GM19025 (cell line): ENCODE data around the gene ECPAS.
"Not testable (repeated sequence)": the region's sequence is repeated elsewhere in the genome, so short reads cannot be mapped to it uniquely, and the experiment has no call there.

Source experiments
- ATAC-seq: cut with Tn5 transposase; IDR thresholded peaks from one replicate; pipeline ENCODE4 v1.9.1; 2021; ENCODE audit warnings: mild to moderate bottlenecking, low read depth, moderate library complexity; ENCODE audit not compliant: unreplicated experiment

Gene ECPAS

DNA sequence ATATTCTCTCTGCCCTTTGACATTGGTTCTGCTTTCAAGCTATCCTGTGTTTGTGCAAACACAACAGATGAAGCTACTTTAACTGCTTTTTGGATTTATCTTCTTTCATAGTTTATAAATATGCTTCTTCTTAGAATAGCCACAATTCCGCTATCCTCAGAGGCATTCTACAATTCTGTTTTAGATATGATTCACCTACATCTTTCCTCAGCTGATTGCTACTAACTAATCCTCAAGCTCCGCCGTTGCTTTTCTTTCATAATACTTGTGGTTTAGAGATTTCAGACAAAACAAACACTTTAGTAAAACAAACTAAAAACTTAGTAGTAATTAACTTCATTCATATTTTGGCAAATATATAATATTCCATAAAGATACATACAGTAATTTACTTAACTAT is 52.5 kb downstream of the ECPAS start:
- no peak for ATAC-seq

DNA sequence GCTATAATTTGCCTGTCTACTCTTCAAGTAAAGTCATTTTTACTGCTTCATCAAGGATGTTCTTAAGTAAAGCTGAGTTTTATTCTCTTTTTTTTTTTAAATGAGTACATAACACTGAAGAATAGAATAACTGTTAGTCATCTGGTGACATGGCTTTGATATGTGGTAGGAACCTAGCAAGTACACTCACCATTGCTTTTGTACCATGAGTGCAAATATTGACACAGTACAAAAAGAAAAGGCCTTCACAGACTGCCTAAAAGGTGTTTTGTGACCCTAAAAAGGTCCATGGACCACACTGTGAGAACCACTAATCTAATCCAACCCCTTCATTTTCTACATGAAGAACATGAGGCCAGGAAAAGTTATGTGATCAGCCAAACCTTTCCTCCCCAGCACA is 55.0 kb downstream of the ECPAS start:
- ATAC-seq: no peak

DNA sequence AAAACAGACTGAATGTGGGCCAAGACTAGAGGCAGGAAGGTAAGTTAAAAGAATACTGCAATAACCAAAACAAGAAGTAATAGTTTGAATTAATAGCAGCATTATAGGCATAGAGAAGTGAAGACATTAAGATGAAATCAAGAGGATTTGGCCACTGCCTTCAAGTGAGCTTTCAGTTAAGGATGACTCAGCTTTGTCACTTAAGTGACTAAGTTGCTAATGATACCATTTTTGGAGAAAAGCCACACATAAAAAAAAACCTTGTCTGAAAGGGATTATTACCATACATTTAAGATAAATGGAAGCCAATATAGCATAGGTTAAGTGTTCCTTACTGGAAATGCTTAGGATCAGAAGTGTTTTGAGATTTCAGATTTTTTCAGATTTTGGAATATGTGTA is 57.0 kb downstream of the ECPAS start:
- ATAC-seq: no peak

DNA sequence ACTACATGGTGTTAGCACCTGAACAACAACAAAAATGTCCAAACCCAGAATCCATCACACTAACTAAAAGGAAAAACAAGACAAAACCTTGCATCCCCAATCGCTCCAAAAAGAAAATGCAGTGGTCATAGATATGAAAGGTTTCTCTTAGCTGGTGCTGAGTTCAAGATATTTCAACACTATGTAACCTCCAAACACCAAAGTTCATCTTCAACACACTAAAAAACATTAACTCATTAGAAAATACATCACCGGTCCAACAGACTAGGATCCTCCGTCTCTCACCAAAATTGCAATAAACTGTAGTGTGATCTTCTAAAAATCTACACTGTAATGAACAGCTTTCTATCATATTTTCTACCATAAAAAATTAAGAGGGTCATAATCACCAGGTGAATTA is 60.8 kb downstream of the ECPAS start:
- no peak for ATAC-seq

DNA sequence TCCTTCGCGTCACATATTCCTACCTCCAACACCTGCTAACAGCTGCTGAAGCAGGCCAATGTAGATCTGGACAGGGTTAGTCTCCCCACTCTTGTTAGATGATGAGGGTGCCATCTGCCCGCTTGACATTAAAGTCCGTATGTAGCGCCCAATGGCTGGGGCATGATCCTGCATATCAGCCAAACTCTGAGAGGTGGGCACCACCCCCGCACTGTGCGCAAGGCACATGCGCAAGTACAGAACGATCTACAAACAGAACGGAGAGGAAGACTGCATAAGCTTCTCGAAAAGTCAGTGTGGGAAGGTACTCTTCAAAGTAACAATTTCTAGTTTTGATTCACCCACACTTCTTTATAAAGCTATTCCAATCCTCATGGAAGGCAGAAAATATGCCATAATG is 69.8 kb downstream of the ECPAS start:
- ATAC-seq: no peak

DNA sequence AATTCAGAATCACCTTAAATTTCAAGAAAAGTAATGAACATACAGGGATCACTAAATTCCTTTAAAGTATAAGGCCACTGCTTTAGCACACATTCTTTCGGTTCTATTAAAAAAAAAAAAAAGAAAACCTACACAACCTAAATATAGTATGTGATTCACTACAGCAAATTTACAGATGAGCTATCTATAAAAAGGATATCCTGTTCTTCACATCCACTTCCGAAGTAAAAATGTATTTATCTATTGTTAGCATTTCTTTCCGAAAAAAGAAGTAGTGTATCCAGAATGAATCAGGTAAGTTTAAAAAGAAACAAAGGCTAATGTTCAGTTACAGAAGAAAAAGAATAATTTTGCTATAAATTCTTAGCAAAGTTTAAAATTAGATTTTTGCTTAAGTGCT is 70.2 kb downstream of the ECPAS start:
- no peak for ATAC-seq

DNA sequence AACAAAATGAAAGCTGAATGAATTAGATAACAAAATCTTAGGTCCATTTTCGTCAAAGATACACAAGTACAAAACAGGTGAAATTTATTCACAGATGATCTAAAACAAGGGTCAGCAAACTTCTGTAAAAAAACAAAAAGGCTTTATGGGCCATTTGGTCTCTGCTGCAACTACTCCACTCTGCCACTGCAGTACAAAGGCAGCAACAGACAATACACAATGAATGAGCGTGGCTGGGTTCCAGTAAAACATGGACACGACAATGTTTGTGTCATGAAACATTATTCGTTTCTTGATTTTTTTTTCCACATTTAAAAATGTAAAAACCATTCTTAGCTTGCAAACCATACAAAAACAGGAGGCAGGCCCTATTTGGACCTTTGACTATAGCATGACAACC is 71.9 kb downstream of the ECPAS start:
- no peak for ATAC-seq

DNA sequence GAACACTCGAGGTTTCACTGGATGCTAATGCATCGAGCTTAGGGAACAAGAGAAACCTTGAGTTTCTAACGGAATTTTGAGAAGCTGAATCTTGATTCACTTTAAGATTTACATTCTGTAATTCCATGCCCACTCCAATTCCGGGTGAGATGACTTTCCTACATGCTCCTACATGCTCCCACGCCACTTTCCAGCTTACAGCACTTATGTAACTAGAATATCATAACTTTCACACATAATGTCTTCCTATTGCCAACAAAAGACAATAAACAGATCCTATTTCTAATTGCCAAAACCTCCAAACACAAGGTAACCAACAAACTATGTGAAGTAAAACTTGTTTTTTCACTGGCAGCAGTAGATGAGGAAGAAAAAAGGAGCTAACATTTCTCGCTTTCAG is 72.9 kb downstream of the ECPAS start:
- ATAC-seq: no peak

DNA sequence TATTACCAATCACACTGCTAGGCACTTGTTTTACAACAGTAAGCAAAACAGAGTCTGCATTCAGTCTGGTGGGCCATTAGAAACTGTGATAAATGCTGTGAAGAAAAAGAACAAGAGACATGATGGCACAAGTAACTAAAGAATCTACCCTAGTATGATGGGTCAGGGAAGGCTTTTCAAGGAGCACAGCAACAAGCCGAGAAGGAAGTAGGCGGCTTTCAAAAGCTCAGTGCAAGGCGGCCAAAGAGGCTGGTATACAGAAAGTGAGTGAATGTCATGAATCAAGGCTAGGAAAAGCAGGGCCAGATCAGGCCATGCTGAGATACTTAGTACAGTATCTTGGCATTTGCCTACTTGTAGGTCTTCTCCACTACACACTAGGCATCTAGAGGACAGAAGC is 76.4 kb downstream of the ECPAS start:
- no peak for ATAC-seq

DNA sequence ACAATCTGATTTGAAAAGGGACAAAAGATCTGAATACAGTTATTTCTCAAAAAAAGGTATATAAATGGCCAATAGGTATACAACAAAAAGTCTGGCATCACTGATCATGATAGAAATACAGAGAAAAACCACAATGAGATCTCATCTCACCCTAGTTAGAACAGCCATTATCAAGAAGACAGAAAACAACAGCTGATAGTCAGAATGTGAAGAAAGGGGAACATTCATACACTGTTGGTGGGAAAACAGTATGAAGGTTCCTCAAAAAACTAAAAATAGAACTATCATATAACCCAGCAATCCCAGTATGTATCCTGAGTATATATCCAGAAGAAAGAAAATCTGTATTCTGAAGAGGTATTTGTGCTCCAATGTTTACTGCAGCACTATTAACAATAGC is 78.5 kb downstream of the ECPAS start:
- no peak for ATAC-seq

DNA sequence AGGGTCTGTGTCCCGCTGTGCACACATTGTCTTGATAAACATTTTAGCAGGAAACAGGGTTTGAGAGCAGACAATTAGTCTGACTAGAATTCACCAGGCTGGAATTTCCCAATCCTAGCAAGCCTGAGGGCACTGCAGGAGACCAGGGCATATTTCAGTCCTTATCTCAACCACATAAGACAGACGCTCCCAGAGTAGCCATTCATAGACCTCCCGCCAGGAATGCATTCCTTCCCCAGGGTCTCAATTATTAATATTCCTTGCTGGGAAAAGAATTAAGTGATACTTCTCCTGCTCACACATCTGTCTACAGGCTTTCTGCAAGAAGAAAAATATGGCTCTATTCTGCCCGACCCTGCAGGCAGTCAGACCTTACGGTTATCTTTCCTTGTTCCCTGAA is 82.7 kb downstream of the ECPAS start:
- ATAC-seq: not testable (repeated sequence)

DNA sequence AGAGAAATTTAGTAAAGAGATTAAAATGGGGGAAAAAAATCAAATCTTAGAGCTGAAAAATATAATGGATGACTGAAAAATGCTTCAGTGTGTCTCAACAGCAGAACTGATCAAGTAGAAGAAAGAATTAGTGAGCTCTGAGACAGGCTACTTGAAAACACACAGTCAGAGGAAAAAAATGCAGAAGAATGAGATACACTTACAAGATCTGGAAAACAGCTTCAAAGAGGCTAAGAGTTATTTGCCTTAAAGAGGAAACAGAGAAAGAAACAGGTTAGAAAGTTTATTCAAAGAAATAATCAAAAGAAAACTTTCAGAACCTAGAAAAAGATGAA is 83.7 kb downstream of the ECPAS start:
- ATAC-seq: no peak

DNA sequence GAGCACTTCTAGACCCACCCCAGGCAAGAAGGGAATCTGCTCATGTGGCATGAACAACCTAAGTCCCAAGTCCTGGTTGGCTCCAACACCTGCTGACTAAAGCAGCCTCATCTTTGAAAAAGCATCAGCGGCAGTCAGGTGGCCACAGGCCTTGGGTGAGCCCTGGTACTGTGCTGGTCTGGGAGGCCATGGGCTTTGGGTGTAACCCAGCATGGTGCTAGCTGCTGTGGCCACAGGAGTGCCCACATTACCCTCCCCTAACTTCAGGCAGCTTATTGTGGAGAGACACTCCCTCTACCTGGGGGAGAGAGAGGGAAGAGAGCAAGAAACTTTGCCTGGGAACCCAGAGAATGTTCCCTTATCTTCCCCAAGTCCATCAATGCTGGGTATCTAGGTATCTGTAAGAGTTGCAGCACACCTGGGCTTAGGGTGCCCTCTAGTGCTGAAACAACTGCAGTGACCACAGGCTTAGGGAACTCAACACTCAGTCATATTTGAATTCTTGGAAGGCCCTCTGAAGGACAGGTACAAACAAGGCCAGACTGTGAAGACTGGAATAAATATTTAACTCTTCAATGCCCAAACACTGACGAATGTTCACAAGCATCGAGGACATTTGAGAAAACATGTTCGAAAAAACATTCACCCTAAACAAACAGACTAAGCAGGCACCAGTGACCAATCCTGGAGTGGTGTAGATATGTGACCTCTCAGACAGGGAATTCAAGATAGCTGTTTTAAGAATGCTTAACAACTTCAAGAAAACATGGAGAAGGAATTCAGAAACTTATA is 84.2 kb downstream of the ECPAS start:
- no peak for ATAC-seq

DNA sequence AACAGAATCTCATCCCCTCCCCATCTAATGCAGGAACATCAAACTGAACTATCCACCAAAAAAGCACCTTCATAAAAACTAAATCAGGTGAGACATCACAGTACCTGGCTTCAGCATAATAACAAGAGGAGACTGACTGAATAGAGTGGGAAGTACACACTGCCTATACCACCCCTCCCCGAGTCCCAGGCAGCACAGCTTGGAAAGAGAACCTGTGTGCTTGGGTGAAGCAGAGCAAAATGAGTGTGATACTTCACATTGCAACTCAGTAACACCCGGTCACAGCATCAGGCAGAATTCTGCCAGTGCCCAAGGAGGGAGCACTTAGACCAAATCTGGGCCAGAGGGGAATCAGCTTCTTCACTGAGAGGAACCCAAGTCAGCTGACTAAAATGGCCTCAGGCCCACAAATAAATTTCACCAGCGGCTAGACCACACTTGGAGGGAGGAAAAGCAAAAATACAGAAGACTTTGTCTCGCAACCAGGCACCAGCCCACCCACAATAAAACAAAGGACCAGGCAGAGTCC is 84.9 kb downstream of the ECPAS start:
- ATAC-seq: no peak

DNA sequence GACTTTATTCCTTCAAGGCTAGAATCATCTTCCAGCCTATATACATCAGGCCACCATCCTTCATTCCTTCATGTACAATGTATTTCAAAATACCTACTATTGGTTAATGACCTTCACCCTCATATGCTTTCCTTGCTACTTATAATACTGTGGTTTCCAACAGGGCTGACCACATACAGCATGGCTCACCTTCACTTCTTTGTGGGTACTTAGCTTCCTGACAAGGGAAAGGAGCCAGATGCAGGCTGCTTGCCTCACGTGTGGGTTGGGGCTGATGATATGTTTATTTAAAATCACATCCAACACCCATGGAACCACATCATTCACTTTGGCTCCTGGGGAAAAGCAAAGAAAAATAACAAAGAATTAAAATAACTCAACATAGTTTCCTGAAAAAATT is 90.2 kb downstream of the ECPAS start:
- ATAC-seq: no peak

DNA sequence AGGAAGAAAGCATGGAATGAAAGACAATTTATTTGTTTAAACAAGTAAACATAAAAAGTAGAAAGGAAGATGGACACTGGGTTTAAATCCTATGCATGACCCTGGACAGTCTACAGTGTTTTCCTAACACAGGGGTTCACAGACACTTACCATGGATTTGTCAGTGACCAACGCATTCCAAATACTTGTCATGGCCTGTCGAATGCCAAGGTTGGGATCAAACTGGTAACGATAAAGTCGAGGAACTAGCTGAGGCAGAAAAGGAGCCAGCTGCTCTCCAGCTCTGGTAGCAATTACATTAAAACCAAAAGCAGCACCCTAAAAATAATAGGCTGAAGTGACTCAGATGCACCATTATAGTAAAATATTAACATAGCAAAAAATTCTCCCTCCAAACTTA is 94.8 kb downstream of the ECPAS start:
- ATAC-seq: no peak

DNA sequence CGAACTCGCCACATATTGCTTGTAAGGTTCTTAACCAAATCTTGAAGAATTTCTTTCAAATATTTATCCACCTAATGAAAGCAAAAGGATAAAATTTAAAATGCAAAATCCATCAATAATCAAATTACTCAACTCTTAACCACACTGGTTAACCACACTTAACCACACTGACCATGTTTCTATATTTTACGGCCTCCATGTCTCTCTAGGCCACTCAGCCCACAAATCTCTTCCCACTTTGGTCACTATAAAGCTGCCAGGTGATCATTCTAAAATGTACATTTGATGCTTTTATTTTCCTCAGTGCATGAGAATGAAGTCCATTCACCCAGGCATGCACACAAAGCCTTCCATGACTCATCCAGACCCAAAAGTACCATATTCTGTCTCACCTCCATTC is 97.8 kb downstream of the ECPAS start:
- no peak for ATAC-seq

DNA sequence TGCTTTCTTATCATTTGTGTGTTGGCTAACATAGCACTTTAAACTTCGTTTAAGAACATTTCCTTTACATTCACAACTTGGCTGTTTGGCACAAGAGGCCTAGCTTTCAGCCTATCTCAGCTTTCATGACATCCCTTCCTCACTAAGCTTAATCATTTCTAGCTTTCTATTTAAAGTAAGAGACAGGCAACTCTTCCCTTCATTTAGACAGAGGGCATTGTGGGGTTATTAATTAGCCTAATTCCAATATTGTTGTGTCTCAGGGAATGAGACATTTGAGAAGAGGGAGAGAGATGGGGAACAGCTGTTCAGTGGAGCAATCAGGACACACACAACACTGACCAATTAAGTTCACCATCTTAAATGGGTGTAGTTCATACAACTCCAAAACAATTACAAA is 103.2 kb downstream of the ECPAS start:
- ATAC-seq: no peak

DNA sequence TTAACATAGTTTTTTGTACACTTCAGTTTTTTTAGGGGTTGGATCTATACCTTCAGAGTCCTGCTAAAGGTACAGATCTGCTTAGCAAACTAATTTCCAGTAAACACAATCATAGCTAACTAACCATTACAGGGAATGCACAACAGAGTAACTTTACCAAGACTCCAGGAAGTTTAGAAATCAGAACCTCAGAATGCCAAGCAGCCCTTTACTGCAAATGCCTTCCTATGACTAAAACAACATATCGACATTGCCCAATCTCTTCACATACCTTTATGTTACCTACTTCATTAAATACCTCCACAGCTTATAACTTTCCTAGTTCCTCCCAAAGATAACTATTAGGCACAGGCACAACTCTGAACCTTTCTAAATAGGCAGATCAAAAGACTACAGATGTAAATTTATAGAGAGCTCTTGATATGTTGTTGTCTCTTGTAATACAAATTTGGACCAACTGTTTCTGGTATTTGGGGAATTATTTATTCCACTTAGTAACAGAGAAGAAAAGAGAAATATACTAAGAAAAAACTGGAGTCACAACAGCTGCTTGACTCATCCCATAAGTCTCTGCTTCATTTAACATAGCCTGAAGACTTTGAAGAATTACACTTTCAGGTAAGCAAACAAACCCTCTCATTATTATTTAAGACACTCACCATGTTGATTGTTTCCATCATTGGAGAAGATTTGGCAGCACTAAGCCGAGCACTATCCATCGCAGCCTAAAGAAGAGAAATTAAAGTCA is 108.2 kb downstream of the ECPAS start:
- ATAC-seq: no peak

DNA sequence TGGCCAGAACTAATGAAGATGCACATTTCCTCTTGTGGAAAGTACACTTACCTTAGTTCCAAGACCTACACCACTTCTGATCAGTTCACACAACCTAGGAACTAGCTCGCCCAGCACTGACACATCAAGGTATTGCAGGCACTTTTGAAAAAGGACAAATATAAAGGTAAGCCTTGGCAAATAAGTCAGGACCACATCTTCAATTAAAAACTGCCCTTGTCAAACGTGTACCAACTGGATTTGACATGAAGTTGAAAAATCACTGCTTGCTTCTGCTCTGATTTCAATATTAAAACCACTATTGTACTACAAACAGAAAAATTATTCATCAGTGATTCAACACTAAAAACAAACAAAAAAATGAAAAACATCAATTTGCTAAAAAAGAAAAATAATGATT is 109.1 kb downstream of the ECPAS start:
- ATAC-seq: no peak

DNA sequence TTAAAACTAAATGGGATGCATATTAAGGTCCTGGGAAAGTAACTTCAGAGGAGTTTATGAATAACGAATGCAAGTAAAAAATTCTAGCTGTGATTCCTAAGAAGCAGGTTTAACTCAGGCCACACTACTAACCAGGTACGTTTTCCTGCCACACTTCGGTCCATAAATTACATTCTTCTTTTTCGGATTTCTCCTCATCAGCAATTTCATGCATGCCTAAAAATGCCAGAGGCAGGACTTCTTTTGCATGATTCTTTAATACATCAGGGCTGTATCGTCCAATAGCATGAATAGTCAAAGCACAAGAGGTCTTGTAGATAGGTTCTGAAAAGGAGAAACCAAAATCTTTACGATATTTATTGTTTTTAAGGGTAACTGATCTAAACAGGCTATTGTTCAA is 111.9 kb downstream of the ECPAS start:
- ATAC-seq: no peak

DNA sequence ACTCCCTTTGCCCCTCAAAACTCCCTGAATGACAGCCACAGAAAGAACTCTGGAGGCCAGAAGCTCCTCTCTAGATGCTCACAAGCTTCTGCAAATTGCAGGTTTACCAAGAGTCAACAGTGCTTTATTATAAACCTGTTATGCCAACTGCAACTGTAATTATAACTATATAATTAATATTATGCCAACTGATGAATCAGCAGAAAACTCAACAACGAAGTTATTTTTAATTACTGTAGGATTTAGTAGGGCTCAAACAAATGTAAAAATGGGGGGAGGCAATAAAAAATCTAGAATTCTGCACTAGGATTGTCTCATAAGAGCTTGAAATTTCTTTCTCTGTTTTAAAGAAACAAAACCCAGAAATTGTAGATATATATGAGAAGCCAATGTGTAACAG is 117.2 kb downstream of the ECPAS start:
- no peak for ATAC-seq
